ENCODE measurements around the gene TUBB2B.

- TF ChIP-seq CTCF (IDR thresholded peaks at IDR 0.05; ENCODE audit: extremely low read depth in 1 of 2, insufficient read depth in 1 of 2, low read depth in 1 of 2, low read length in 2 of 2) = no peak
- no peak for TF ChIP-seq POLR2A (IDR thresholded peaks at IDR 0.05; ENCODE audit: low read depth, low read length)
- no peak for TF ChIP-seq MAX (IDR thresholded peaks at IDR 0.05; ENCODE audit: insufficient read depth, insufficient read length)
Measured at GRCh38 chr6:3268680-3269079, 41.2 kb upstream of the TUBB2B start.
